ENCODE measurements around the gene MILR1.

MILR1 gene

GRCh38 chr17:64515419-64515818 is 66.5 kb downstream of the MILR1 start:
- no peaks in the 10 kb centered on the region for H3K9me2 ChIP-seq (replicated peaks; ENCODE audit: insufficient read depth, low read length)
- TF ChIP-seq EZH2phosphoT487 (conservative IDR thresholded peaks at IDR 0.05; ENCODE audit: low read length) (no peak), CTCF (IDR thresholded peaks at IDR 0.05; ENCODE audit: insufficient read depth, low read length, poor library complexity, severe bottlenecking) (no peak)
- H3F3A ChIP-seq (ENCODE audit: insufficient read depth), result 0 out of 2 replicates have a peak, but pooled peaks cover 11% of the 10 kb centered on the region
- H3K27me3 ChIP-seq (ENCODE audit: low read length), result no peaks in the 10 kb centered on the region
- H3K27ac ChIP-seq (ENCODE audit: low read depth, low read length), result no peak overlapping the region
- no peak overlapping the region for H2AFZ ChIP-seq (ENCODE audit: low read depth, low read length, severe bottlenecking)
- H4K20me1 ChIP-seq (ENCODE audit: low read depth, low read length), result 0 out of 2 replicates have a peak, but pooled peaks cover 6% of the 10 kb centered on the region
- H3K9ac ChIP-seq (ENCODE audit: low read length), result no peak overlapping the region
- peaks cover 30% of the 10 kb centered on the region for H3K36me3 ChIP-seq (ENCODE audit: low read length)
- no peak overlapping the region for H3K4me3 ChIP-seq (ENCODE audit: insufficient read depth, low read length, poor library complexity, severe bottlenecking)
- H3K4me2 ChIP-seq (ENCODE audit: low read depth, low read length, poor library complexity, severe bottlenecking), result no peak overlapping the region
- no peaks in the 10 kb centered on the region for H3K9me3 ChIP-seq (ENCODE audit: insufficient read depth, low read length)
- peaks cover 8% of the 10 kb centered on the region for H3K79me2 ChIP-seq (ENCODE audit: insufficient read depth, low read length)

GRCh38 chr17:64515829-64516228 is 66.9 kb downstream of the MILR1 start:
- H3K4me3 ChIP-seq (ENCODE audit: insufficient read depth, low read length, poor library complexity, severe bottlenecking), result no peak overlapping the region
- no peaks in the 10 kb centered on the region for H3K9me2 ChIP-seq (replicated peaks; ENCODE audit: insufficient read depth, low read length)
- H3K27ac ChIP-seq (ENCODE audit: low read depth, low read length), result no peak overlapping the region
- H3K9me3 ChIP-seq (ENCODE audit: insufficient read depth, low read length), result no peaks in the 10 kb centered on the region
- TF ChIP-seq CTCF (IDR thresholded peaks at IDR 0.05; ENCODE audit: insufficient read depth, low read length, poor library complexity, severe bottlenecking) (no peak), EZH2phosphoT487 (conservative IDR thresholded peaks at IDR 0.05; ENCODE audit: low read length) (no peak)
- no peak overlapping the region for H3K9ac ChIP-seq (ENCODE audit: low read length)
- no peak overlapping the region for H3K4me2 ChIP-seq (ENCODE audit: low read depth, low read length, poor library complexity, severe bottlenecking)
- no peaks in the 10 kb centered on the region for H3K27me3 ChIP-seq (ENCODE audit: low read length)
- H3F3A ChIP-seq (ENCODE audit: insufficient read depth), result 0 out of 2 replicates have a peak, but pooled peaks cover 11% of the 10 kb centered on the region
- H4K20me1 ChIP-seq (ENCODE audit: low read depth, low read length), result 0 out of 2 replicates have a peak, but pooled peaks cover 6% of the 10 kb centered on the region
- H3K79me2 ChIP-seq (ENCODE audit: insufficient read depth, low read length), result peaks cover 8% of the 10 kb centered on the region
- H3K36me3 ChIP-seq (ENCODE audit: low read length), result peaks cover 30% of the 10 kb centered on the region
- H2AFZ ChIP-seq (ENCODE audit: low read depth, low read length, severe bottlenecking), result no peak overlapping the region

All from SU-DHL-6 (cell line).